ENCODE measurements around the gene LHFPL6. TPM values are rescaled to one million over a fixed set of nuclear protein-coding genes. Genes with fewer than 3 reads are reported as not detected.

The LHFPL6 gene
- total RNA-seq, 1 donor from 2014 or later = 31.4 TPM

- no peak for FAIRE-seq
Measured at GRCh38 chr13:39494633-39495032, 108.4 kb downstream of the LHFPL6 start.

GRCh38 chr13:39494006-39494405, 109.0 kb downstream of the LHFPL6 start:
- Histone ChIP-seq H3K4me2 (ENCODE audit: low read length) (no peak overlapping the region), H3K27ac (ENCODE audit: low read depth, low read length) (no peak overlapping the region), H3K36me3 (ENCODE audit: insufficient read depth, low read length) (no peaks in the 10 kb centered on the region), H2AFZ (ENCODE audit: low read depth, low read length) (no peak overlapping the region), H3K4me3 (ENCODE audit: insufficient read depth, low read depth, low read length) (no peak overlapping the region), H3K9me3 (ENCODE audit: insufficient read depth, low read depth, low read length) (no peaks in the 10 kb centered on the region), H4K20me1 (ENCODE audit: insufficient read depth, low read length) (peaks cover 2% of the 10 kb centered on the region), H3K9ac (ENCODE audit: low read length) (no peak overlapping the region), H3K27me3 (ENCODE audit: insufficient read depth, low read length) (no peaks in the 10 kb centered on the region), H3K4me1 (ENCODE audit: insufficient read depth, low read length) (peaks cover 4% of the 10 kb centered on the region), H3K79me2 (ENCODE audit: insufficient read depth, low read length) (peaks cover 5% of the 10 kb centered on the region)
- Mint-ChIP-seq H3K4me1 (ENCODE audit: low read depth, unreplicated experiment) (peaks cover 8% of the 10 kb centered on the region), H3K27me3 (ENCODE audit: low read depth, unreplicated experiment) (no peaks in the 10 kb centered on the region), H3K9me3 (ENCODE audit: unreplicated experiment) (no peaks in the 10 kb centered on the region), H3K36me3 (ENCODE audit: low read depth, unreplicated experiment) (no peaks in the 10 kb centered on the region), H3K27ac (ENCODE audit: unreplicated experiment) (no peak overlapping the region), H3K4me3 (ENCODE audit: unreplicated experiment) (no peak overlapping the region)
- DNase-seq (ENCODE audit: low read depth) (no peak), FAIRE-seq (no peak)
- TF ChIP-seq EZH2 (IDR thresholded peaks at IDR 0.05; ENCODE audit: insufficient read depth, low read length) (no peak), CTCF (IDR thresholded peaks at IDR 0.05; ENCODE audit: insufficient read depth, low read depth, low read length) (no peak)

More at GRCh38 chr13:39494633-39495032, 108.4 kb downstream of the LHFPL6 start:
- H3K36me3 Mint-ChIP-seq (ENCODE audit: low read depth, unreplicated experiment) = no peaks in the 10 kb centered on the region
- no peaks in the 10 kb centered on the region for H3K9me3 Mint-ChIP-seq (ENCODE audit: unreplicated experiment)
- no peak for TF ChIP-seq EZH2 (IDR thresholded peaks at IDR 0.05; ENCODE audit: insufficient read depth, low read length)
- TF ChIP-seq CTCF (IDR thresholded peaks at IDR 0.05; ENCODE audit: insufficient read depth, low read depth, low read length) = no peak
- H4K20me1 ChIP-seq (ENCODE audit: insufficient read depth, low read length) = peaks cover 6% of the 10 kb centered on the region
- no peak overlapping the region for H3K27ac Mint-ChIP-seq (ENCODE audit: unreplicated experiment)
- H2AFZ ChIP-seq (ENCODE audit: low read depth, low read length) = no peak overlapping the region
- no peak overlapping the region for H3K9ac ChIP-seq (ENCODE audit: low read length)
- no peaks in the 10 kb centered on the region for H3K27me3 ChIP-seq (ENCODE audit: insufficient read depth, low read length)
- no peak overlapping the region for H3K4me2 ChIP-seq (ENCODE audit: low read length)
- H3K4me1 ChIP-seq (ENCODE audit: insufficient read depth, low read length) = peaks cover 4% of the 10 kb centered on the region
- H3K4me1 Mint-ChIP-seq (ENCODE audit: low read depth, unreplicated experiment) = peaks cover 8% of the 10 kb centered on the region
- no peak overlapping the region for H3K4me3 Mint-ChIP-seq (ENCODE audit: unreplicated experiment)
- peaks cover 7% of the 10 kb centered on the region for H3K79me2 ChIP-seq (ENCODE audit: insufficient read depth, low read length)
- no peak overlapping the region for H3K27ac ChIP-seq (ENCODE audit: low read depth, low read length)
- H3K27me3 Mint-ChIP-seq (ENCODE audit: low read depth, unreplicated experiment) = no peaks in the 10 kb centered on the region
- no peaks in the 10 kb centered on the region for H3K9me3 ChIP-seq (ENCODE audit: insufficient read depth, low read depth, low read length)
- no peaks in the 10 kb centered on the region for H3K36me3 ChIP-seq (ENCODE audit: insufficient read depth, low read length)
- DNase-seq (ENCODE audit: low read depth) = no peak
- H3K4me3 ChIP-seq (ENCODE audit: insufficient read depth, low read depth, low read length) = no peak overlapping the region

DNA sequence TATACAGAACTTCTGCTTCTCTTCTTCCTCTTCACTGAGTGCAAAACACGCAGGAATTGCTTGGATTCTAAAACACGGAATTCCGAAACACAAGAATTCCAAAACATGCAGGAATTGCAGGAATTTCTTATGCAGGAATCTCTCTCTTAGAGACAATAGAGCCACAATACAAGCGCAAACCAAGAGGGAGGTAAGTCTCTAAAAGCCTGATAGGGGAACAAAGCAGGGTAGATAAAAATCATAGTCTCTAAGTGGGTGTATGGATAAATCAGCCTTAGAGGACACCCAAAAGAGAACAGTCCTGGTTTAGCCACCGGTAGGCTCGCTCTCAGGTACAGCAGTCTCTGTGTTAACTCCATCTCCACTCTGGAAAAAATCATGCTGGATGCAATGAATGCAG, 112.9 kb downstream of the LHFPL6 start:
- peak overlapping the region; percentile 8 for H3K4me3 Mint-ChIP-seq (ENCODE audit: unreplicated experiment)

More for the DNA sequence above, 112.9 kb downstream of the LHFPL6 start:
- no peak overlapping the region for H3K27ac Mint-ChIP-seq (ENCODE audit: unreplicated experiment)
- peaks cover 12% of the 10 kb centered on the region for H3K4me1 ChIP-seq (ENCODE audit: insufficient read depth, low read length)
- no peaks in the 10 kb centered on the region for H3K36me3 Mint-ChIP-seq (ENCODE audit: low read depth, unreplicated experiment)
- H3K27me3 Mint-ChIP-seq (ENCODE audit: low read depth, unreplicated experiment) = no peaks in the 10 kb centered on the region
- no peak overlapping the region for H3K4me3 ChIP-seq (ENCODE audit: insufficient read depth, low read depth, low read length)
- FAIRE-seq (no peak), DNase-seq (ENCODE audit: low read depth) (no peak)
- TF ChIP-seq EZH2 (IDR thresholded peaks at IDR 0.05; ENCODE audit: insufficient read depth, low read length) (no peak), CTCF (IDR thresholded peaks at IDR 0.05; ENCODE audit: insufficient read depth, low read depth, low read length) (no peak)
- no peak overlapping the region for H2AFZ ChIP-seq (ENCODE audit: low read depth, low read length)
- no peaks in the 10 kb centered on the region for H3K9me3 ChIP-seq (ENCODE audit: insufficient read depth, low read depth, low read length)
- peaks cover 5% of the 10 kb centered on the region for H3K79me2 ChIP-seq (ENCODE audit: insufficient read depth, low read length)
- H3K36me3 ChIP-seq (ENCODE audit: insufficient read depth, low read length) = no peaks in the 10 kb centered on the region
- H4K20me1 ChIP-seq (ENCODE audit: insufficient read depth, low read length) = no peaks in the 10 kb centered on the region
- H3K9ac ChIP-seq (ENCODE audit: low read length) = no peak overlapping the region
- H3K27ac ChIP-seq (ENCODE audit: low read depth, low read length) = no peak overlapping the region
- H3K9me3 Mint-ChIP-seq (ENCODE audit: unreplicated experiment) = no peaks in the 10 kb centered on the region
- H3K4me1 Mint-ChIP-seq (ENCODE audit: low read depth, unreplicated experiment) = peaks cover 8% of the 10 kb centered on the region
- H3K27me3 ChIP-seq (ENCODE audit: insufficient read depth, low read length) = no peaks in the 10 kb centered on the region
- peak overlapping the region; percentile 17 for H3K4me2 ChIP-seq (ENCODE audit: low read length)

All from astrocyte (in vitro differentiated cells and primary cell).